Central memory CD4-positive, alpha-beta T cell (primary cell): ENCODE measurements around the gene NEAT1.
"Not testable (repeated sequence)": the region's sequence is repeated elsewhere in the genome, so short reads cannot be mapped to it uniquely, and the experiment has no call there.

Experiments
- DNase-seq: peaks from one replicate; pipeline ENCODE4 v3.0.0; 2022

NEAT1 gene

GRCh38 chr11:65454311-65454695 lies 31.7 kb downstream of the NEAT1 start:
- no peak for DNase-seq

GRCh38 chr11:65454696-65455456 lies 32.3 kb downstream of the NEAT1 start:
- peak; percentile 58 for DNase-seq

GRCh38 chr11:65456418-65456817 lies 33.8 kb downstream of the NEAT1 start:
- no peak for DNase-seq

GRCh38 chr11:65459552-65459951 lies 37.0 kb downstream of the NEAT1 start:
- no peak for DNase-seq

GRCh38 chr11:65465471-65465870 lies 42.9 kb downstream of the NEAT1 start:
- DNase-seq, result not testable (repeated sequence)

GRCh38 chr11:65467306-65467705 lies 44.7 kb downstream of the NEAT1 start:
- DNase-seq, result not testable (repeated sequence)

GRCh38 chr11:65468874-65469333 lies 46.3 kb downstream of the NEAT1 start:
- peak; percentile 43 for DNase-seq

- no peak for DNase-seq
These were observed 47.9 kb downstream of the NEAT1 start for GRCh38 chr11:65470433-65471049.

GRCh38 chr11:65471447-65471891 lies 48.9 kb downstream of the NEAT1 start:
- DNase-seq, result no peak

GRCh38 chr11:65472588-65473277 lies 50.1 kb downstream of the NEAT1 start:
- not testable (repeated sequence) for DNase-seq

GRCh38 chr11:65473278-65473860 lies 50.8 kb downstream of the NEAT1 start:
- DNase-seq, result no peak

- DNase-seq, result no peak
These were observed 52.3 kb downstream of the NEAT1 start for GRCh38 chr11:65474864-65475263.

- no peak for DNase-seq
These were observed 54.1 kb downstream of the NEAT1 start for GRCh38 chr11:65476632-65477148.

GRCh38 chr11:65477149-65477965 lies 54.8 kb downstream of the NEAT1 start:
- DNase-seq, result peak; percentile 83

GRCh38 chr11:65478388-65479183 lies 56.0 kb downstream of the NEAT1 start:
- DNase-seq, result no peak

GRCh38 chr11:65479184-65480145 lies 56.9 kb downstream of the NEAT1 start:
- DNase-seq, result no peak

GRCh38 chr11:65482306-65482850 lies 59.8 kb downstream of the NEAT1 start:
- no peak for DNase-seq

- DNase-seq, result no peak
These were observed 63.3 kb downstream of the NEAT1 start for GRCh38 chr11:65485920-65486219.

- no peak for DNase-seq
These were observed 64.2 kb downstream of the NEAT1 start for GRCh38 chr11:65486570-65487466.
